Activated CD8-positive, alpha-beta T cell treated with anti-CD3 and anti-CD28 coated beads for 36 hours (primary cell): Measurements from ENCODE around the gene MREG. TPM values are rescaled to one million over a fixed set of nuclear protein-coding genes. Genes with fewer than 3 reads are reported as not detected.

ENCODE experiments used
- ATAC-seq: fragments of 200-7000 bp; cut with Tn5 transposase; one replicate; pipeline ENCODE4 v1.10.0; 2021; ENCODE audit warnings: mild to moderate bottlenecking, moderate library complexity
- CTCF ChIA-PET: fragments of 350-600 bp; sonication (Branson Sonifier 250); formaldehyde crosslinking; loops from one replicate; lab custom pipeline; 2021; ENCODE audit warnings: antibody characterized with exemption; lab: Charles Lee
- POLR2A ChIA-PET: fragments of 350-600 bp; sonication (Branson Sonifier 250); formaldehyde crosslinking; loops from one replicate; lab custom pipeline; 2021; ENCODE audit warnings: antibody characterized with exemption; lab: Charles Lee
- DNase-seq: peaks from one replicate; pipeline ENCODE4 v3.0.0-alpha.2; 2020
- H3K27ac Mint-ChIP-seq: one replicate; pipeline ENCODE4 v1.8.0; 2021; ENCODE audit warnings: mild to moderate bottlenecking, mixed read lengths
- H3K27me3 Mint-ChIP-seq: one replicate; pipeline ENCODE4 v1.8.0; 2021; ENCODE audit warnings: mixed read lengths
- H3K36me3 Mint-ChIP-seq: one replicate; pipeline ENCODE4 v1.8.0; 2021; ENCODE audit warnings: low read depth, mixed read lengths
- H3K4me1 Mint-ChIP-seq: one replicate; pipeline ENCODE4 v1.8.0; 2021; ENCODE audit warnings: low read depth, mixed read lengths
- H3K4me3 Mint-ChIP-seq: one replicate; pipeline ENCODE4 v1.8.0; 2021; ENCODE audit warnings: mild to moderate bottlenecking, moderate library complexity, mixed read lengths
- H3K9me3 Mint-ChIP-seq: one replicate; pipeline ENCODE4 v1.8.0; 2021; ENCODE audit warnings: mixed read lengths
- CTCF ChIP-seq: fragments of 200-600 bp; IDR thresholded peaks from one replicate; pipeline ENCODE4 v1.8.0; 2022; ENCODE audit warnings: antibody characterized with exemption, mild to moderate bottlenecking
- intact Hi-C: fragments of 100-400 bp; cut with micrococcal nuclease; formaldehyde crosslinking; loops from one replicate; pipeline ENCODE4 v1.10.0; 2022
- total RNA-seq, 2 experiments: library from RNA; stranded (reverse); gene quantifications; one replicate each; pipeline ENCODE4 v1.2.3, GENCODE V29; 2021

Gene MREG
- total RNA-seq, 2 experiments from 2014 or later = 8.0 to 10.9 TPM

DNA sequence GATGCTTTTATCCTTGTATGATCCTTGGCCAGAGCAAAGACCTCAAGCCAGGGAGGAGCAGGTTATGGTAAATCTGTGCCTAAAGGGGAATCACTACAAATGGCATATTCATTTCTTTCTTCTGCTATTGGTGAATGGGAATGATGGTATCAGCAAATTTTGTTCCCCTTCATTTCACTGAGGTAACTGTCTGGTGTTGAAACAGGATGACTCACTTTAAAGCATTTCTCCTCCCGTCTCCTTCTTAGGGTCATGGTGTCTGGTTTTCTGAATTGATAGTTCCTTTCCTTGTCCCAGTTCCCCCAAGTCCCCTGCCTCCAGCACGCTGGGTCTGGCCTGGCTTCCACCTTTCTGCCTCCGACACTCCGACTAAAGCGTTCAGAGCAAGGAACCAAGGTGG, 109.2 kb downstream of the MREG start:
- POLR2A ChIA-PET = no interaction called here

DNA sequence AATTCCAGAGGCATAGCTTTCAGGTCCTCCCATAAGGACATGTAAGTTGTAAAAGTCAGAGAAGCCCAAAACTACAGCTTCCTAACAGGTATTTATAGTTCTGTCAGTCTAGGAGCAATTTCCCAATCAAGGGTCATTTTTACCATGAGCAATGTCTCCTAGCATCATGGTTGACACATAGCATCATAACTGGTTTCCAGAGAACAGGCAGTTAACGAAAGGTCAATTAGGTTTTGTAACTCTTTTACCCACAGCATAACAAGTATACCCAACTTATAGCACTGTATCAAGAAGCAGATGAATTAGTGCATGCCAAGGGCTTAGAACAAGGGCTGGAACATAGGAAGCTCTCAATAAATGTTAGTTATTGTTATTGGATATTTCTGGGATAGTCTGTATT, 110.1 kb downstream of the MREG start:
- no peak for TF ChIP-seq CTCF
- no peak overlapping the region for H3K4me3 Mint-ChIP-seq
- H3K36me3 Mint-ChIP-seq = no peaks in the 10 kb centered on the region
- H3K27me3 Mint-ChIP-seq = no peaks in the 10 kb centered on the region
- CTCF ChIA-PET = interaction anchor here (0.8 to 1.1 kb wide), 2 partner anchors 10 to 28 kb away, joined by 3 read pairs; no protein-coding TSS in a partner anchor
- H3K27ac Mint-ChIP-seq = no peak overlapping the region
- ATAC-seq = no peak
- no peaks in the 10 kb centered on the region for H3K9me3 Mint-ChIP-seq
- POLR2A ChIA-PET = no interaction called here
- DNase-seq = no peak
- H3K4me1 Mint-ChIP-seq = peaks cover 3% of the 10 kb centered on the region
- intact Hi-C loops = no loop called here

More for the DNA sequence above, 109.2 kb downstream of the MREG start:
- CTCF ChIA-PET = interaction anchor here (0.8 kb wide), 1 partner anchor 11 kb away, joined by 3 read pairs; no protein-coding TSS in a partner anchor
- Mint-ChIP-seq H3K36me3 (no peaks in the 10 kb centered on the region), H3K4me1 (peaks cover 3% of the 10 kb centered on the region), H3K4me3 (no peak overlapping the region), H3K9me3 (no peaks in the 10 kb centered on the region), H3K27ac (no peak overlapping the region), H3K27me3 (no peaks in the 10 kb centered on the region)
- DNase-seq (no peak), ATAC-seq (no peak)
- no peak for TF ChIP-seq CTCF
- intact Hi-C loops = no loop called here

GRCh38 chr2:215901796-215902195, 111.6 kb downstream of the MREG start:
- Mint-ChIP-seq H3K27ac (no peak overlapping the region), H3K4me3 (no peak overlapping the region), H3K4me1 (peaks cover 3% of the 10 kb centered on the region), H3K27me3 (no peaks in the 10 kb centered on the region), H3K9me3 (no peaks in the 10 kb centered on the region), H3K36me3 (no peaks in the 10 kb centered on the region)
- DNase-seq = no peak
- intact Hi-C loops = no loop called here
- POLR2A ChIA-PET = no interaction called here
- CTCF ChIA-PET = interaction anchor here (1.1 kb wide), 1 partner anchor 29 kb away, joined by 3 read pairs; no protein-coding TSS in a partner anchor
- no peak for TF ChIP-seq CTCF
- no peak for ATAC-seq

DNA sequence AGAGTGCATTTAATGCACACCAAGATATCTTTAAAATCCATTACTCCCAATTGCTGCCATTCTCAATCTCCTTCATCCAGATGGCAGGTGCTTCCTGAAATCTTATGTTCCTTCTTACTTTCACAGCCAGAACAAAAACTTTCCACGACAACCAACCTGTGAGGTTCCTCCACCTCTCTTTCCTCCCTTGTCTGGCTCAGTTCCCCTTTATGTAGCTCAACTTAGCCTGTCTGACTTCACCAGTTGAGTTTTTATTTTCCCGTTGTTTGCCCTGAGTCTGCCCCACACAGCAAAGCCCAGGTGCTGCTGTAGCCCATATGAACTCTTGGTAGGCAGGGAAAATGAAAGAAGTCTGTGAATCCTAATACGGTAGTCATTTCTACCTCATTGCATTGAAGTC, 112.5 kb downstream of the MREG start:
- POLR2A ChIA-PET = no interaction called here
- no peaks in the 10 kb centered on the region for H3K27me3 Mint-ChIP-seq

DNA sequence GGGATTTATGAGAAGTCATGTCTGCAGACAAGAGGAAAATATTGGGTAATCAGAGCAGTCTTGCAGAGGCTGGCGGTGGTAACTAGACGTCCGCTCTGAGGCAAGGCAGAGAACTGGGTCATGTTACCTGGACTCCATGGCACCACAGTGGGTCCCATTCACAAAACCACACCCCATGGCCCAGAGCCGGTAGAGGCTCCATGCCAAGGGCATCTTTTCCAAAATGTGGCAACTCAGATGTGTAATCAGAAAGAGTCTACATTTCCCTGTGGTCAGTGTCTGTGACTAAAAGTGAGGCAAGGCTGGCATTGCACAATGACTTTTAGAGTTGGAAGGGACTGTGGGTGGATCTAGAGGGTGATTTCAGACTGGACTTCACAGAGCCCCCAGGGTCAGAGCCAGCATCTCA, 113.1 kb downstream of the MREG start:
- intact Hi-C loops = no loop called here
- H3K9me3 Mint-ChIP-seq = no peaks in the 10 kb centered on the region
- ATAC-seq = no peak
- H3K36me3 Mint-ChIP-seq = no peaks in the 10 kb centered on the region
- no peak overlapping the region for H3K4me3 Mint-ChIP-seq
- peaks cover 3% of the 10 kb centered on the region for H3K4me1 Mint-ChIP-seq
- ChIA-PET POLR2A (no interaction called here), CTCF (no interaction called here)
- no peaks in the 10 kb centered on the region for H3K27me3 Mint-ChIP-seq
- no peak for TF ChIP-seq CTCF
- no peak overlapping the region for H3K27ac Mint-ChIP-seq
- no peak for DNase-seq

More for the DNA sequence above, 112.5 kb downstream of the MREG start:
- Mint-ChIP-seq H3K4me1 (peaks cover 3% of the 10 kb centered on the region), H3K4me3 (no peak overlapping the region), H3K27ac (no peak overlapping the region), H3K9me3 (no peaks in the 10 kb centered on the region), H3K36me3 (no peaks in the 10 kb centered on the region)
- intact Hi-C loops = no loop called here
- TF ChIP-seq CTCF = no peak
- DNase-seq = no peak
- CTCF ChIA-PET = no interaction called here
- no peak for ATAC-seq
